Mesendoderm (in vitro differentiated cells): ENCODE data around the gene NNAT.

Experiments
- DNase-seq: peaks from one replicate; pipeline ENCODE4 v3.0.0; 2013
- H2AK5ac ChIP-seq: 2 replicates; pipeline ENCODE4 v1.6.1; 2013; ENCODE audit warnings: low read length, inconsistent platforms
- H2BK120ac ChIP-seq: 2 replicates; pipeline ENCODE4 v1.6.1; 2013; ENCODE audit warnings: low read depth, mild to moderate bottlenecking, low read length, moderate library complexity, mixed read lengths
- H2BK15ac ChIP-seq: replicated peaks from 2 replicates; pipeline ENCODE4 v1.6.1; 2013; ENCODE audit warnings: low read depth, mild to moderate bottlenecking, moderate library complexity
- H2BK5ac ChIP-seq: 2 replicates; pipeline ENCODE4 v1.6.1; 2013; ENCODE audit warnings: low read length, inconsistent platforms
- H3K18ac ChIP-seq: 2 replicates; pipeline ENCODE4 v1.6.1; 2013; ENCODE audit warnings: mild to moderate bottlenecking, low read length, mixed read lengths
- H3K23ac ChIP-seq: one replicate; pipeline ENCODE4 v1.6.1; 2013; ENCODE audit warnings: low read length
- H3K27ac ChIP-seq: 2 replicates; pipeline ENCODE4 v1.5.1; 2013; ENCODE audit warnings: low read depth, mild to moderate bottlenecking, inconsistent platforms, low read length, moderate library complexity
- H3K27me3 ChIP-seq: 2 replicates; pipeline ENCODE4 v1.6.1; 2013; ENCODE audit warnings: low read length, control low read depth, mild to moderate bottlenecking, inconsistent platforms; ENCODE audit not compliant: insufficient read depth, poor library complexity
- H3K36me3 ChIP-seq: 2 replicates; pipeline ENCODE4 v1.6.1; 2013; ENCODE audit warnings: low read length, inconsistent platforms; ENCODE audit not compliant: control insufficient read depth, insufficient read depth
- H3K4ac ChIP-seq: one replicate; pipeline ENCODE4 v1.6.1; 2013; ENCODE audit warnings: low read depth, mild to moderate bottlenecking, low read length, moderate library complexity
- H3K4me1 ChIP-seq: 2 replicates; pipeline ENCODE4 v1.6.1; 2013; ENCODE audit warnings: low read depth, low read length, inconsistent platforms; ENCODE audit not compliant: control insufficient read depth
- H3K4me2 ChIP-seq: 2 replicates; pipeline ENCODE4 v1.6.1; 2013; ENCODE audit warnings: low read length
- H3K4me3 ChIP-seq: 2 replicates; pipeline ENCODE4 v1.5.1; 2013; ENCODE audit warnings: mild to moderate bottlenecking, low read length
- H3K56ac ChIP-seq: one replicate; pipeline ENCODE4 v1.6.1; 2013; ENCODE audit warnings: low read length
- H3K79me1 ChIP-seq: 2 replicates; pipeline ENCODE4 v1.6.1; 2013; ENCODE audit warnings: low read length, inconsistent platforms
- H3K79me2 ChIP-seq: 2 replicates; pipeline ENCODE4 v1.6.1; 2013; ENCODE audit warnings: mild to moderate bottlenecking, low read length; ENCODE audit not compliant: control insufficient read depth, insufficient read depth
- H3K9ac ChIP-seq: 2 replicates; pipeline ENCODE4 v1.6.1; 2013; ENCODE audit warnings: low read length, inconsistent platforms
- H4K5ac ChIP-seq: one replicate; pipeline ENCODE4 v1.6.1; 2013; ENCODE audit warnings: low read length
- H4K8ac ChIP-seq: one replicate; pipeline ENCODE4 v1.6.1; 2013; ENCODE audit warnings: low read depth, mild to moderate bottlenecking, control low read depth, low read length, moderate library complexity
- WGBS: extraction: QIAGEN DNeasy Blood & Tissue Kit; methylation state at CpG from one replicate; pipeline ENCODE4 v1.1.7; 2013; ENCODE audit warnings: low lambda C conversion rate, missing lambda C conversion rate; ENCODE audit not compliant: insufficient coverage; ENCODE audit errors: extremely low coverage; 5-methylcytosine and 5-hydroxymethylcytosine counted together

The NNAT gene

GRCh38 chr20:37475252-37475651 is 45.8 kb upstream of the NNAT start:
- Histone ChIP-seq H3K56ac (no peak overlapping the region), H2BK15ac (no peak overlapping the region), H3K79me1 (no peaks in the 10 kb centered on the region), H3K9ac (no peak overlapping the region), H3K4me1 (no peaks in the 10 kb centered on the region), H3K4ac (no peak overlapping the region), H4K8ac (no peak overlapping the region), H3K36me3 (no peaks in the 10 kb centered on the region), H2BK5ac (no peak overlapping the region), H2AK5ac (no peak overlapping the region), H3K4me3 (no peak overlapping the region), H4K5ac (no peak overlapping the region), H3K79me2 (no peaks in the 10 kb centered on the region), H3K27ac (no peak overlapping the region), H2BK120ac (no peak overlapping the region), H3K18ac (no peak overlapping the region), H3K27me3 (no peaks in the 10 kb centered on the region), H3K4me2 (no peak overlapping the region), H3K23ac (no peak overlapping the region)
- no CpG with 5 or more reads among the region's 5 CpGs for WGBS
- DNase-seq: no peak

- H3K79me1 ChIP-seq: no peaks in the 10 kb centered on the region
- no peak overlapping the region for H2BK15ac ChIP-seq
- H3K36me3 ChIP-seq: no peaks in the 10 kb centered on the region
- H3K27ac ChIP-seq: no peak overlapping the region
- no peak overlapping the region for H3K23ac ChIP-seq
- H3K4me3 ChIP-seq: no peak overlapping the region
- no CpG with 5 or more reads among the region's 3 CpGs for WGBS
- H3K4me1 ChIP-seq: no peaks in the 10 kb centered on the region
- no peak overlapping the region for H2AK5ac ChIP-seq
- H3K4ac ChIP-seq: no peak overlapping the region
- no peak overlapping the region for H3K4me2 ChIP-seq
- H3K9ac ChIP-seq: no peak overlapping the region
- H2BK5ac ChIP-seq: no peak overlapping the region
- H3K18ac ChIP-seq: no peak overlapping the region
- H2BK120ac ChIP-seq: no peak overlapping the region
- no peaks in the 10 kb centered on the region for H3K79me2 ChIP-seq
- no peaks in the 10 kb centered on the region for H3K27me3 ChIP-seq
- no peak overlapping the region for H3K56ac ChIP-seq
- no peak overlapping the region for H4K5ac ChIP-seq
- no peak overlapping the region for H4K8ac ChIP-seq
- no peak for DNase-seq
Measured at GRCh38 chr20:37477041-37477440, 44.0 kb upstream of the NNAT start.

GRCh38 chr20:37479266-37479665 is 41.8 kb upstream of the NNAT start:
- H3K4me1 ChIP-seq: no peaks in the 10 kb centered on the region
- no peak overlapping the region for H3K9ac ChIP-seq
- H3K4ac ChIP-seq: no peak overlapping the region
- no peak overlapping the region for H3K56ac ChIP-seq
- WGBS: no CpG with 5 or more reads among the region's 6 CpGs
- H2BK5ac ChIP-seq: no peak overlapping the region
- no peak overlapping the region for H3K18ac ChIP-seq
- no peak overlapping the region for H3K27ac ChIP-seq
- H4K5ac ChIP-seq: no peak overlapping the region
- H2BK120ac ChIP-seq: no peak overlapping the region
- H3K23ac ChIP-seq: no peak overlapping the region
- H2AK5ac ChIP-seq: no peak overlapping the region
- H3K27me3 ChIP-seq: no peaks in the 10 kb centered on the region
- no peak for DNase-seq
- H3K36me3 ChIP-seq: no peaks in the 10 kb centered on the region
- H3K4me3 ChIP-seq: no peak overlapping the region
- no peaks in the 10 kb centered on the region for H3K79me2 ChIP-seq
- H4K8ac ChIP-seq: no peak overlapping the region
- no peaks in the 10 kb centered on the region for H3K79me1 ChIP-seq
- H3K4me2 ChIP-seq: no peak overlapping the region
- H2BK15ac ChIP-seq: no peak overlapping the region

GRCh38 chr20:37479925-37480691 is 40.9 kb upstream of the NNAT start:
- Histone ChIP-seq H4K5ac (no peak overlapping the region), H2BK5ac (no peak overlapping the region), H3K79me1 (no peaks in the 10 kb centered on the region), H3K4me2 (no peak overlapping the region), H3K36me3 (no peaks in the 10 kb centered on the region), H3K4me1 (no peaks in the 10 kb centered on the region), H3K27ac (no peak overlapping the region), H2BK15ac (no peak overlapping the region), H2AK5ac (no peak overlapping the region), H2BK120ac (no peak overlapping the region), H3K79me2 (no peaks in the 10 kb centered on the region), H3K4ac (no peak overlapping the region), H4K8ac (no peak overlapping the region), H3K27me3 (no peaks in the 10 kb centered on the region), H3K18ac (no peak overlapping the region), H3K9ac (no peak overlapping the region), H3K56ac (no peak overlapping the region), H3K4me3 (no peak overlapping the region), H3K23ac (peak overlapping the region; percentile 61)
- WGBS: 100% methylated on average over 2 of the region's 9 CpGs
- no peak for DNase-seq

GRCh38 chr20:37480919-37481318 is 40.1 kb upstream of the NNAT start:
- no peak overlapping the region for H2BK120ac ChIP-seq
- no peaks in the 10 kb centered on the region for H3K27me3 ChIP-seq
- no peak overlapping the region for H3K4me3 ChIP-seq
- peak; percentile 21 for DNase-seq
- H3K23ac ChIP-seq: no peak overlapping the region
- no peak overlapping the region for H3K9ac ChIP-seq
- no peak overlapping the region for H4K8ac ChIP-seq
- no peak overlapping the region for H4K5ac ChIP-seq
- no peak overlapping the region for H3K18ac ChIP-seq
- no peaks in the 10 kb centered on the region for H3K4me1 ChIP-seq
- no peaks in the 10 kb centered on the region for H3K79me2 ChIP-seq
- H2BK15ac ChIP-seq: no peak overlapping the region
- H3K4me2 ChIP-seq: no peak overlapping the region
- no peaks in the 10 kb centered on the region for H3K36me3 ChIP-seq
- no peak overlapping the region for H3K27ac ChIP-seq
- H3K56ac ChIP-seq: no peak overlapping the region
- no peak overlapping the region for H2BK5ac ChIP-seq
- no CpG with 5 or more reads among the region's 1 CpG for WGBS
- H3K79me1 ChIP-seq: no peaks in the 10 kb centered on the region
- H2AK5ac ChIP-seq: no peak overlapping the region
- no peak overlapping the region for H3K4ac ChIP-seq

- no peak overlapping the region for H3K9ac ChIP-seq
- H4K8ac ChIP-seq: no peak overlapping the region
- H4K5ac ChIP-seq: no peak overlapping the region
- no peaks in the 10 kb centered on the region for H3K36me3 ChIP-seq
- H3K4ac ChIP-seq: no peak overlapping the region
- H2BK15ac ChIP-seq: no peak overlapping the region
- no peak overlapping the region for H3K4me3 ChIP-seq
- no peaks in the 10 kb centered on the region for H3K27me3 ChIP-seq
- no peak overlapping the region for H3K18ac ChIP-seq
- H3K79me2 ChIP-seq: no peaks in the 10 kb centered on the region
- no peak for DNase-seq
- H2BK120ac ChIP-seq: no peak overlapping the region
- WGBS: no CpG with 5 or more reads among the region's 5 CpGs
- no peaks in the 10 kb centered on the region for H3K4me1 ChIP-seq
- no peaks in the 10 kb centered on the region for H3K79me1 ChIP-seq
- no peak overlapping the region for H3K27ac ChIP-seq
- H3K4me2 ChIP-seq: no peak overlapping the region
- no peak overlapping the region for H3K23ac ChIP-seq
- no peak overlapping the region for H2BK5ac ChIP-seq
- no peak overlapping the region for H3K56ac ChIP-seq
- H2AK5ac ChIP-seq: no peak overlapping the region
Measured at GRCh38 chr20:37481610-37482009, 39.4 kb upstream of the NNAT start.
